NCI-H446 treated with DMSO at 0.1 percent for 48 hours (cell line): ENCODE data around the gene SCAF4.
"Not testable (repeated sequence)": the region's sequence is repeated elsewhere in the genome, so short reads cannot be mapped to it uniquely, and the experiment has no call there.

ENCODE experiments used
- DNase-seq: peaks from one replicate; lab custom pipeline; 2025; lab: John Stamatoyannopoulos, UW

SCAF4 gene, protein sequence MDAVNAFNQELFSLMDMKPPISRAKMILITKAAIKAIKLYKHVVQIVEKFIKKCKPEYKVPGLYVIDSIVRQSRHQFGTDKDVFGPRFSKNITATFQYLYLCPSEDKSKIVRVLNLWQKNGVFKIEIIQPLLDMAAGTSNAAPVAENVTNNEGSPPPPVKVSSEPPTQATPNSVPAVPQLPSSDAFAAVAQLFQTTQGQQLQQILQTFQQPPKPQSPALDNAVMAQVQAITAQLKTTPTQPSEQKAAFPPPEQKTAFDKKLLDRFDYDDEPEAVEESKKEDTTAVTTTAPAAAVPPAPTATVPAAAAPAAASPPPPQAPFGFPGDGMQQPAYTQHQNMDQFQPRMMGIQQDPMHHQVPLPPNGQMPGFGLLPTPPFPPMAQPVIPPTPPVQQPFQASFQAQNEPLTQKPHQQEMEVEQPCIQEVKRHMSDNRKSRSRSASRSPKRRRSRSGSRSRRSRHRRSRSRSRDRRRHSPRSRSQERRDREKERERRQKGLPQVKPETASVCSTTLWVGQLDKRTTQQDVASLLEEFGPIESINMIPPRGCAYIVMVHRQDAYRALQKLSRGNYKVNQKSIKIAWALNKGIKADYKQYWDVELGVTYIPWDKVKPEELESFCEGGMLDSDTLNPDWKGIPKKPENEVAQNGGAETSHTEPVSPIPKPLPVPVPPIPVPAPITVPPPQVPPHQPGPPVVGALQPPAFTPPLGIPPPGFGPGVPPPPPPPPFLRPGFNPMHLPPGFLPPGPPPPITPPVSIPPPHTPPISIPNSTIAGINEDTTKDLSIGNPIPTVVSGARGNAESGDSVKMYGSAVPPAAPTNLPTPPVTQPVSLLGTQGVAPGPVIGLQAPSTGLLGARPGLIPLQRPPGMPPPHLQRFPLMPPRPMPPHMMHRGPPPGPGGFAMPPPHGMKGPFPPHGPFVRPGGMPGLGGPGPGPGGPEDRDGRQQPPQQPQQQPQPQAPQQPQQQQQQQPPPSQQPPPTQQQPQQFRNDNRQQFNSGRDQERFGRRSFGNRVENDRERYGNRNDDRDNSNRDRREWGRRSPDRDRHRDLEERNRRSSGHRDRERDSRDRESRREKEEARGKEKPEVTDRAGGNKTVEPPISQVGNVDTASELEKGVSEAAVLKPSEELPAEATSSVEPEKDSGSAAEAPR

DNA sequence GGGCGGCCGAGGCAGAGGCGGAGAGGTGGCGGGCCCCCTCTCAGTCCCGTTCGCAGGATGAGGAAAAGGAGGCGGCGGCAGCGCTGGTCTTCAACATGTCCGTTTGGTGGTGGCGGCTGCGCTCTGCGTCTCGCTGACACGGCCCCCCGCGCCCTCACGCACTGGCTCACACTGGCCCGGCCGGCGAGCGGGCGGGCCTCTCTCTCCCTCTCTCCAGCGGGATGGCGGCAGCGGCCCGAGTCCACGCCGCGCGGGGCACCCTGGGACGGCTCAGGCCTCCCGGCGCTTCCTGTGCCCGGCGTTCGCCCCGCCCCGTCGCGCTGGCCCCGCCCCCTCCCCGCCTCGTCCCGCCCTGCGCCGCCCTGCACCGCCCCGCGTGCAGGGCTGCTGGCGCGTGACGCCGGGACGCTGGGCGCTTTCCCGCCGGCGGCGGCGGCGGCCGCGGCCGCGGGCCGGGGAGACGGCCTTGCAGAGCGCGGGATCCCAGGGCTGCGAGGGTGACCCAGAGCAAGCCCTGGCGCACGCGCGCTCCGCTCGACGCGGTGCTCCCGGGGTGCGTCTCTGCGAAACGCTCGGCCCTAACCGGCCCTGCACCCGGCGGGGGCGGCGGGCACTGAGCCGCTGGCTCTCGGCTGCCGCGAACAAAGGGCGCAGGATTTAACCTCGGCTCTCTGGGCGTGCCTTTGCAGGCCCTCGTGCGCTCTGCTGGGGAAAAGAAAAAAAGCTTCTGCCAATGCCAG, at the start of gene SCAF4:
TSS of gene SCAF4 (minus strand) at position 262 of the 740 bp plus-strand sequence. CDS start 426 bp downstream, outside the sequence.
- peak; percentile 73 for DNase-seq

DNA sequence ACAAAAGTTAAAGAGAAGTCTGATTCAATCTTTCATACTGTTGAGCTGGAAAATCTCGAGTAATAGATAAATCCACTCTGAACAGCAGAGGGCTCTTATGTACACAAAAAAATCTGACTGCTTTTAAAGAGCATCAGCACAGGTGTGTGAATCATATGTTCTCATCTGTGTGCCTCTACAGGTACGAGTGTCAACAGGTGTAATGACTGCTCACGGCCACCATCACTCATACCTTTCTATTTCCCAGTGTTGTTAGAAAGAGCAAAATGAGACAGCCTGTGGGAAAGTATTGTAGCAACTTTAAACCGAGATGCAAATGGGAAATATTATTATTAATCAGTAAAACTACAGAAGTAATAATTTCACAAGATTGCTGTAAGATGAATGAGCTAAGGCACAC, 49.0 kb upstream of the SCAF4 start:
- DNase-seq = no peak

DNA sequence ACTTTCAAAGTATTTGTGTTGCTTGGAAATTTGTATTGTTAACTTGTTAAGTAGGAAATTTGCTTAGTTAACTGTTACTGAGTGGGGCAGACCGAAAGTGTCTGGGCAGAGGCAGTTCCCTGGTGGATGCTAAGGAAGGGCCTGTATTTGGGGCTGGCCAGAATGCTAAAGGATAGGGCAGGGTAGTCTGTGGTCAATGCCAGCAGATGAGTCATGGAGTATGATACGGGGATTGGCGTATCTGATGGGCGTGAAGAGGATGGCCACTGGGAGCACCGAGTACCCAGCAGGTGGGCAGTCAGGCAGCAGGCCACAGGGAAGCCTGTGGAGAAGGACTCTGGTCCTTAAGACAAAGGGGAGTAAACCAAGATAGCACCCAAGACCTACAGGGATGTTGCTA, 46.6 kb upstream of the SCAF4 start:
- no peak for DNase-seq

DNA sequence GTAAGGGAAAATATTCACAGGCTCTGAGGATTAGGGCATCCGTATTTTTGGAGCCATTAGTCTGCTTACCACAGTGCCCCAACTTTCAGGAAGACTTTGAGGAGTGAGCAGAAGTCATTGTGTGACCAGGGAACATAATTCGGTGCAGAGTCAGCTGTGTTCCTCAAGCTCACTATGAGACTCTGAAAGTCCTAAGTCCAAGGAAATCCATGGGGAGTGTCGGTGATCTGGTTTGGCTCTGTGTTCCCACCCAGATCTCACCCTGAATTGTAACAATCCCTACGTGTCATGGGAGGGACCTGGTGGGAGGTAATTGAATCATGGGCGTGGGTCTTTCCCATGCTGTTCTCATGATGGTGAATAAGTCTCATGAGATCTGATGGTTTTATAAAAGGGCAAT, 45.9 kb upstream of the SCAF4 start:
- no peak for DNase-seq

DNA sequence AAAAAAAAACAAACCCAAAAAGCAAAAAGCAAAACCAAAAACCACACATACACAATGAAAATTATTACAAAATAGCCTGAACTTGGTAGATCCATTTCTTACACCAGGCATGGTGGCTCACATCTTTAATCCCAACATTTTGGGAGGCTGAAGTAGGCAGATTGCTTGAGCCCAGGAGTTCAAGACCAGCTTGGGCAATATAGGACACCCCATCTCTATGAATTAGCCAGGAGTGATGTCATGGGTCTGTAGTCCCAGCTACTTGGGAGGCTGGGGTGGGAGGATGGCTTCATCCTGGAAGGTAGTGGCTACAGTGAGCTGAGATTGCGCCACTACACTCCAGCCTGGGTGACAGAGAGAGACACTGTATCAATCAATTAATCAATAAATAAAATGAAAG, 42.1 kb upstream of the SCAF4 start:
- no peak for DNase-seq

DNA sequence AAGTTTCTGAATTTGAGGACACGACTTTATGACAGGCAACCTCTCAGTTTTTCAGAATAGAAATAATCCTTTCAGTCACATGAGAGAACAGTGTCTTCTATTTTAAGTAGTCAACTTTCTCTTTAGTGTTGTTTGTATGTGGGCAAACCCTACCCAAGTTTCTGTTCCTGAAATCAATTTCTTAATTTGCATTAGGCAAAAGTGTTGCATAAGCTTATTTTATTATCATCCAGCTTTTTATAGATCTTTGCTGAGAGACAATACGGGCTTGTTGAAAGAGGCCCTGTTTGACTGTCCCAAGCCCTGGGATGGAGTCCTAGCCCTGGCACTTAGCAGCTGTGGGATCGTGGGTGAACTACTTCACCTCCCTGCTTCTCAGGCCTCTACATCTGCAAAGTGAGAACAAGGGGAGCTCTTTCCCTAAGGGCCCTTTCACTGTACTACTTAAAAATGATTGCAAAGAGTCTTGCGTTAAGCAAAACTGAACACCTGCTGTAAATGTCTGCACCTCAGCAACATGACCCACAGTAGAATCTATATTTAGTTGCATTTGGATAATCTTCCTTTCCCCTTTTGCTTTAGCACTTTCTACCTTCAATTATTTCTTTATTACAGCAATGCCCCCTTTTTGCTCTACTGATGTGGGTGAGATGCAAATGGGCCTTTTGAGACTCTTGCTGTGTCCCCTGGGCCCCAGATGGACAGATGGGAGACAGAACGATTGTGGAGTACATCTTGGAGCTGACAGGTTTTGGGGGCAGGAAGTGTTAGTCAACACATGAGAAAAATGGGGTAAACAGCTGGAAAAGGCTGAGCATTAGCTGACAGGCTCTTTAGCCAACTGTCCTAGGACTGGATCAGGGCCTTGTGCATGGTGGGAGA, 41.0 kb upstream of the SCAF4 start:
- no peak for DNase-seq

DNA sequence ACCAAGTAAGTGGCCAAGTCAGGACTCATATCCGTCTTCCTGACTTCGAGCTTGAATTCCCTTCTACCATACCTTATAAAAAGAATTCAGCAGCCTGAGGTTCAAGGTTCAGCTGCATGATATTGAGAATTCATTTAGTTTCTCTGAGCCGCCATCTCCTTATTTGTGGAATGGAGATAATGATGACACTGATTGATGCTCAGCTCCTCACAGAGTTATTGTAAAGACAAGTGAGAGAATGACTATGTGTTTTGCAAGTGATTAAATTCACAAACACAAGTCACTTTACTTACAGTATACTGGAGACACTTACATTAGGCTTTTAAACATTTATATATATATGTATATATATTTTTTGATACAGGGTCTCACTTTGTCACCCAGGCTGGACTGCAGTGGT, 39.8 kb upstream of the SCAF4 start:
- no peak for DNase-seq

DNA sequence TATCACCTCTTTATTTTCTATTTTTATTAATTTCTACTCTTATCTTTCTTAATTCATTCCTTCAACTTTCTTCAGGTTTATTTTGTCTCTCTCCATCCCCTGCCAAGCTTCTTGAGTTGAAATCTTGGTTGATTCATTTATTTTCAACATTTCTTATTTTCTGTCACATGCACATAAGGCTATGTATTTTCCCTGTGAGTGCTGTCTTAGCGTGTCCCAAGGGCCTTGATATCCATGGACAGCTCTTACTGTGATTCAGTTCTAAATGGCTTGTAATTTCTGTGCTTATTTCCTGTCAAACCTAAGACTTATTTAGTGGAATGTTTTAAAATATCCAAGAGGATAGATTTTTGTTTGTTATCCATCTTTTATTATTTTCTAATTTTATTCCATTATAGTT, 36.8 kb upstream of the SCAF4 start:
- DNase-seq = no peak

DNA sequence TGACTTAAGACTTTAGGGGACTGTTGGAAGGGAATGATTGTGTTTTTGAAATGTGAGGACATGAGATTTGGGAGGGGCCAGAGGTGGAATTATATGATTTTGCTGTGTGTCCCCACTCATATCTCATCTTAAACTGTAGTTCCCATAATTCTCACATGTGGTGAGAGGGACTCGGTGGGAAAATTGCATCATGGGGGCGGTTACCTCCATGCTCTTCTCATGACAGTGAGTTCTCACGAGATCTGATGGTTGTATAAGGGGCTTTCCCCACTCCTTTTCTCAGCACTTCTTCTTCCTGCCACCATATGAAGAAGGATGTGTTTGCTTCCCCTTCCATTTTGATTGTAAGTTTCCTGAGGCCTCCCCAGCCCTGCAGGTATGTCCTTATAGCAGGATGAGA, 35.0 kb upstream of the SCAF4 start:
- no peak for DNase-seq

DNA sequence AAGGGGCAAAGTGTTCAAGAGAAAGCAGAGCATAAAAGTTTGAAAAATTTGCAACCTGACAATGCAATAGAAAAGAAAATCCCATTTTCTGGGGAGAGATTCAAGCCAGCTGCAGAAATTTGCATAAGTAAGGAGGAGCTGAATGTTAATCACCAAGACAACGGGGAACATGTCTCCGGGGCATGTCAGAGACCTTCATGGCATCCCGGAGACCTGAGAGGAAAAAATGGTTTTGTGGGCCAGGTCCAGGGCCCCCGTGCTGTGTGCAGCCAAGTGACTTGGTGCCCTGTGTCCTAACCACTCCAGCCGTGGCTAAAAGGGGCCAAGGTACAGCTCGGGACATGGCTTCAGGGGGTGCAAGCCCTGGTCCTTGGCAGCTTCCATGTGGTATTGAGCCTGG, 33.9 kb upstream of the SCAF4 start:
- DNase-seq = not testable (repeated sequence)

DNA sequence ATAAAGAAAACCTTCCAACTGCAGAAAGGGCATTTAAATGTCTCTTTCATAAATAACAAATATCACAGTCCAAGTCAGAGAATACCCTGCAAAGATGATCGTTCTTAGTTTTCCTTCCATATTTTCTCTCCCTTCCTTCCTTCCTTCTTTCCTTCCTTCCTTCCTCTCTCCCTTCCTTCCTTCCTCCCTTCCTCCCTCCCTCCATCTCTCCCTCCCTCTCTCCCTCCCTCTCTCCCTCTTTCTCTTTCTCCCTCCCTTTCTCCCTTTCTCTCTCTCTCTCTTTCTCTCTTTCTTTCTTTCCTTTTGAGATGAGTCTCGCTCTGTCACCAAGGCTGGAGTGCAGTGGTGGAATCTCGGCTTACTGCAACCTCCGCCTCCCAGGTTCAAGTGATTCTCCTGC, 29.0 kb upstream of the SCAF4 start:
- DNase-seq = no peak

DNA sequence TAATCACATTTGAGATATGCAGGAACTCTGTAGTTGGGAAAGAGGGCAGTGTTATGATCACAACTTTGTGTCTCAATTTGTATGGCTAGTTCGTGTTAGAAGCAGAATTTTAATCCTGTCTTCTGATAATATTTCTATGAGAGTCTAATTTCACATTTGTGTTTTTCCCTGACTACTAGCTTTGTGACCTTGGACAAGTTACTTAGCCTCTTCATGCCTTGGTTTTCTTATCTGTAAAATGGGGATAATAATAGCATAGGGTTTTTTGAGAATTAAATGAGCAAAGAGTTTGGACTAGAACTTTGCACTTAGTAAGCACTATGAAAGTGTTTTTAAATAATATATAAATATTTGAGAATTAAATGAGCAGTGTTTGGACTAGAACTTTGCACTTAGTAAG, 24.9 kb upstream of the SCAF4 start:
- DNase-seq = no peak

DNA sequence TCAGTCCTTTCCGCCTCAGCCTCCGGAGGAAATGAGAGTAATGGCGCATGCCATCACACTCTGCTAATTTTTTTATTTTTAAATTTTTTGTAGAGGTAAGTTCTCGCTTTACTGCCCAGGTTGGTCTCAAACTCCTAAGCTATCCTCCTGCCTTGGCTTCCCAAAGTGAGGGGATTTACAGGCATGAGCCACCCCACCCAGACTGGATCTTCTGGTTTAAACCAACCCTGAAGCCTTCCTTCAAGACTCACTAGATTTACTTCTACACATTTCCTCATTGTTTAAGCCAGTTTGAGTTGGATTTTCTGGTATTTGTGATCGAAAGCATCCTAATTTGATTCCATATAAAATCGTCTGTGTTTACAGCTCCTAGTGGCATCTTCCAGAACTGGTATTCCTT, 23.1 kb upstream of the SCAF4 start:
- no peak for DNase-seq

DNA sequence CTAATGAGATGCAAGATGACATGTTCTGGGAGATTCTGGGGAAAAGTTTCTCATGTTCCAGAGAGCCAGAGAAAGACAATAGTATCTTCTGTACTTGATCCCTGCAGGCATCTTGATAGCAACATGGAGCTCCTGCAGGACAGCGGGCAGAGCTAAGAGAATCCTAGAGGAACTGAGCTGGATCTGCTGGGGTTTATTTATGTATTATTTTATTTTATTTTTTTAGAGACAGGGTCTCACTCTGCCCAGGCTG, 22.7 kb upstream of the SCAF4 start:
- DNase-seq = no peak

DNA sequence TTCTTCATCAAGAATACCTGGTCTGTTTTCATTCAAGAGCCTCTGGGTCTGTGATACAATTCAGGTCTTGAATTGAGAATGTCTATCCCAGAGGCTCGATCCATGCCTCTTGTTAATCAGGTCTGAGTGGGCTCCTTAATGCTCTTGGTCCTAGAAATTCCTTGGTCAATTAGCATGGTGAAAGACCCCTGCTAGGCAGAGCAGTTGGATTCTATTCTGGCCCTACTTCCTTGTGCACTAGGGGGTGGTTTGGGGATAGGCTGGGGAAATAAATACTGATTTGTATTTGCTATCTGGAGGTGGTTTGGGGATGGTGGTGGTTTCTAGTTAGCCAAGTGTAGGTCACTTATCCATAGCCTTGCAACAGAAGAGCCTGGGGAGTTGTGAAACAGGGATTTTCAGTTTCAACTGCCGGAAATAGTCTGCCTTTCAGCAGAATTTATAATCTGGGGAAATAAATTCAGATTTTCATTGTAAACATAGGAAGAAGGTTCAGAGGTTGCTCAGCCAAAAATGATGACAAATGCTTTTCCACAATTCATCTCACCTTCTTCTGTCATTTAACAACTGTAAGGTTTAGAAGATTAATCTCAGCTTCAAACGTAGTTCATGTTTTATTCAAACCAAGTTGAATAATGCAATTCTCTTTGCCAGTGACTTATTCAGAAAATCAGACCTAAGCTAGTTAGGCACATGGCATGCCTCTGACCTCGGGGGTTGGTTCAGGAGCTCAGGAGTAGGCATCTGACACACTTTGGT, 22.2 kb upstream of the SCAF4 start:
- DNase-seq = no peak

DNA sequence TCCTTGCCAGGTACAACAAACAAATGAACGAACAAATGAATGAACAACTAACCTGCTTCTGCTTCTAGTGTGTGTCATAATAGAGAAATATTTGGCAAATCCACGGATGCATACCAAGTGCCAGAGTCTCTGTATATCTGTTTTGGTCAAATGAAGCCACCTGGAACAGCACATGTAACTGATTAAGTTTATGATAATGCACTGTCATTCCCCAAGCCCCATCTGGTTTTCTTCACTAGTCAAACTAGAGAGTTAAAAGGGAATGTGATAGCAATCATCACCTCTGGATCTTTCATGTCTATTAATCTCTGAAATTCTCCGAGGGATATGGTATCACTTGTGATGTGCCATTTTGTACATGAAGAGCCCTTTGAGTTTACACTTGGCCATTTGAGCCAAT, 21.0 kb upstream of the SCAF4 start:
- DNase-seq = no peak

DNA sequence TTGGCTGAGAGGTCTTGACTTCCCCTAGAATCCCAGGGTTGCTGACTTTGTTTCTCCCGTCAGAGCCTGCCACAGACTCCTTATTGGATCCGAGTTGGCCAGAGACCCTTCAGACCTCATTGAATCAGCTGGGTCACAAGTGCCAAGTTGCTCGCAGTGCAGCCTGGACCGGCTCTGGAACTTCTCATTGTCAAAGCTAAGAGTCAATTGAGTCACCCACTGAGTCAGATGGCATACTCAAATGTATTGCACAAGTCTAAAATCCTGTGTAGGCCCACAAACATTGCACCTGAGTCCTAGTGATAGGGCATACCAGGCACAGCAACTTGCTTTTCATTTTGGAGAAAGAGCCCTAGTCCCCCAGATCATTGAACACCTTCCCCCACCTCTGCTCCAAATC, 20.4 kb upstream of the SCAF4 start:
- no peak for DNase-seq

DNA sequence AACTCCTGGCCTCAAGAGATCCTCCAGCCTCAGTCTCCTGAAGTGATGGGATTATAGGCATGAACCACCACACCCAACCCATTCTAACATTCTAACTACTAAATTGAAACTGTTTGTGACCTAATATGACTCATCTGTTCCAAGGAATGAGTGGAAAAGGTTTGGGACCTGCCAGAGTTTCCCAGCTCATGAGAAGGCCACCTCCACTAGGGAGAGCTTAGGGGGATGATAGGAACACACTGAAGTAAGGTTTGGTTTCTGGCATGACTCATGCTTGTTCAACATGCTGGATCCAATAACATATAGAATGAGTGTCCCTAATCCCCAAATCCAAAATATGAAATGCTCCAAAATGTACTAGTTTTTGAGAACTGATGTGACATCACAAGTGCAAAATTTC, 18.9 kb upstream of the SCAF4 start:
- no peak for DNase-seq

DNA sequence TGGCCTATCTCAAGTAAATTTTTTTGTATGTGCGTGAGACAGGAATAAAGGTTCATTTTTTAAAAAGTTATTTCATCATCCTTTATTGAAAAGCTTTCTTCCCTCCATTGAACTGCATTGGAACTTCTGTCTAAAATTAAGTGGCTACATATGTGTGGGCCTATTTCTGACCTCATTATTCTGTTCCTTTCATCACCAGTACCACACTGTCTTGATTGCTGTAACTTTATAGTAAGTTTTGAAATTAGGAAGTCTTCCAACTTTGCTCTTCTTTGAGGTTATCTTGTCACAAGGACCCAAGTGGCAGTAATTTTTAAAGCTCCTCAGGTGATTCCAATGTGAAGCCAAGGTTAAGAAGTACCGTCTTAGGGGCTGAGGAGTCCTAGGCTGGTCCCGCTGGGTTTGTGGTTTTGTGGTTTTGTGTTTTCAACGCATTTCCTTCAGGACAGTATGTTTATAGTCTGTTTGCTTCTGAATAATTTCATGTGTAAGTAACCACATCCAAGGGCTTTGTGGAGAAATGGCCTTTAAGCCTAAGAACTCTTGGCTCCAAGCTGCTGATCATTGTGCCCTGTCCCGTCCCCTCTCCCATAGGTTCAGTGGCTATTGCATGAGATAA, 12.4 kb upstream of the SCAF4 start:
- no peak for DNase-seq

DNA sequence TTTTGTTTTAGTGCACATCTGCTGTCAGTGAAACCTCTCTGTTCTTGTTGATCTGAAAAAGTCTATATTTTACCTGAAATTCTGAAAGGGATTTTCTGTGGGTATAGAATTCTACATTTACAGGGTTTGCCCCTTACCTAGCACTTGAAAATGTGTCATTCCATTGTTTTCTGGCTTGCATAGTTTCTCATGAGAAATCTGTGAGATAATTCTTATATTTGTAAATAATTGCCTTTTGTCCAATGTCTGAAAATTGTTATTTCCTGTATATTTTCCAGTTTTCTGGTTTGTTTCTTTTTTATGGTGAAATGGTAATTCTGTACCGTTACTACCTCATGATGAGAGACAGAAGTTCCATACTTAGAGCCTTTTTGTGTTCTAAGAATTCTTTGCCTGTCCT, 11.8 kb upstream of the SCAF4 start:
- DNase-seq = no peak
